ENCODE data around the gene NFIX. TPM values are rescaled to one million over a fixed set of nuclear protein-coding genes. Genes with fewer than 3 reads are reported as not detected.

NFIX gene
- total and polyA plus RNA-seq, 9 of the 15 experiments (the other 6 are each of a cell fraction or from before 2014, with no cell fraction given), result 0.28 to 26.8 (median 5.4) TPM

GRCh38 chr19:12995596-12996405, 526 bp downstream of the NFIX start:
- CTCF ChIA-PET (ENCODE audit: low intra/inter-chr PET ratio), result no interaction called here
- Histone ChIP-seq H2AFZ (ENCODE audit: low read depth, low read length) (peak overlapping the region; percentile 88), H3K27ac (ENCODE audit: extremely low read depth, low read depth, low read length) (peak overlapping the region; percentile 76), H3K4me3 (peak overlapping the region; percentile 64), H3K9me1 (ENCODE audit: control insufficient read depth, insufficient read depth, low read length) (no peaks in the 10 kb centered on the region), H3K79me2 (ENCODE audit: control insufficient read depth, insufficient read depth, low read length) (peaks cover 40% of the 10 kb centered on the region), H3K9ac (ENCODE audit: insufficient read depth in 1 of 2, low read depth in 2 of 2, low read length in 2 of 2) (peak overlapping the region; percentile 76 to 99), H3K4me2 (ENCODE audit: insufficient read depth, low read length) (peak overlapping the region; percentile 85), H4K20me1 (replicated peaks; ENCODE audit: control insufficient read depth, insufficient read depth, low read length) (no peaks in the 10 kb centered on the region; the same call in 1 of the 2 replicates), H3K27me3 (ENCODE audit: control insufficient read depth in 2 of 2, insufficient read depth in 2 of 2, low read length in 2 of 2) (no peaks in the 10 kb centered on the region; a peak in 1 of 5 replicates), H3K9me3 (replicated peaks; ENCODE audit: control insufficient read depth, insufficient read depth, low read depth, low read length) (no peaks in the 10 kb centered on the region), H3K4me1 (replicated peaks in 1 of 2; ENCODE audit: control insufficient read depth in 2 of 2, insufficient read depth in 2 of 2, low read length in 2 of 2) (peaks cover 5 to 42% of the 10 kb centered on the region in 2 experiments; a peak in 4 of 5 replicates), H3K36me3 (ENCODE audit: control insufficient read depth, insufficient read depth, low read length) (peaks cover 13% of the 10 kb centered on the region; the same call in 1 of the 3 replicates)
- ATAC-seq (peak; percentile 50), DNase-seq (ENCODE audit: extremely low read depth in 1 of 4, low spot score in 3 of 4) (peak; percentile 41 to 92 (median 86)), FAIRE-seq (peak; percentile 37)
- intact Hi-C loops (cut with micrococcal nuclease) (no loop called here), in situ Hi-C loops (cut with MboI) (no loop called here)
- no TSS peak for BruUV-seq (replicated peaks)
- POLR2A ChIA-PET, result interaction anchor here (0.6 kb wide), 1 partner anchor 38 kb away, joined by 3 read pairs; no protein-coding TSS in a partner anchor
- under 1% methylated on average over 48 of the region's 129 CpGs for WGBS (ENCODE audit: insufficient coverage, low coverage, missing lambda C conversion rate)
- TF ChIP-seq ZNF79 (CRISPR knock-in tag; IDR thresholded peaks at IDR 0.05; ENCODE audit: low read depth), result no peak
- no peak for TF ChIP-seq RFX7 (CRISPR knock-in tag; IDR thresholded peaks at IDR 0.05)
- TF ChIP-seq MYBL2 (IDR thresholded peaks at IDR 0.05; ENCODE audit: low read depth), result no peak
- no peak for TF ChIP-seq MYBL2 (CRISPR knock-in tag; IDR thresholded peaks at IDR 0.05; ENCODE audit: borderline replicate concordance)
- no peak for TF ChIP-seq ZNF584 (CRISPR knock-in tag; IDR thresholded peaks at IDR 0.05; ENCODE audit: low read depth)
- TF ChIP-seq BCLAF1 (IDR thresholded peaks at IDR 0.05; ENCODE audit: borderline replicate concordance in 1 of 2, control insufficient read depth in 1 of 2, low read depth in 2 of 2, low read length in 1 of 2), result no peak
- TF ChIP-seq TFAM (CRISPR knock-in tag; conservative IDR thresholded peaks at IDR 0.05), result no peak
- no peak for TF ChIP-seq AFF1 (IDR thresholded peaks at IDR 0.05; ENCODE audit: low read depth in 1 of 2, partially characterized antibody in 2 of 2)
- TF ChIP-seq CBX8 (IDR thresholded peaks at IDR 0.05; ENCODE audit: borderline replicate concordance, extremely low read depth, low read depth, low read length, poor library complexity, severe bottlenecking), result no peak
